Glutamatergic neuron (in vitro differentiated cells): ENCODE data around the gene SEMA6A. TPM values are rescaled to one million over a fixed set of nuclear protein-coding genes. Genes with fewer than 3 reads are reported as not detected.

Experiments
- DNase-seq: peaks from one replicate; pipeline ENCODE4 v3.0.0; 2022
- H3K27ac Mint-ChIP-seq: one replicate; pipeline ENCODE4 v1.8.0; 2020; ENCODE audit warnings: mild to moderate bottlenecking, mixed read lengths, inconsistent platforms; ENCODE audit not compliant: unreplicated experiment
- H3K27me3 Mint-ChIP-seq: one replicate; pipeline ENCODE4 v1.8.0; 2020; ENCODE audit warnings: mild to moderate bottlenecking, moderate library complexity, mixed read lengths, inconsistent platforms; ENCODE audit not compliant: unreplicated experiment
- H3K36me3 Mint-ChIP-seq: one replicate; pipeline ENCODE4 v1.8.0; 2020; ENCODE audit warnings: mild to moderate bottlenecking, mixed read lengths, inconsistent platforms; ENCODE audit not compliant: unreplicated experiment
- H3K4me1 Mint-ChIP-seq: one replicate; pipeline ENCODE4 v1.8.0; 2020; ENCODE audit warnings: mild to moderate bottlenecking, low read depth, mixed read lengths, inconsistent platforms; ENCODE audit not compliant: unreplicated experiment
- H3K4me3 Mint-ChIP-seq: one replicate; pipeline ENCODE4 v1.8.0; 2020; ENCODE audit warnings: mild to moderate bottlenecking, mixed read lengths, inconsistent platforms; ENCODE audit not compliant: unreplicated experiment
- H3K9me3 Mint-ChIP-seq: one replicate; pipeline ENCODE4 v1.8.0; 2020; ENCODE audit warnings: mild to moderate bottlenecking, moderate library complexity, mixed read lengths, inconsistent platforms; ENCODE audit not compliant: unreplicated experiment
- total RNA-seq: library from RNA; stranded (reverse); fragmentation: NEBNext Ultra II Directional; extraction: Animal tissue kit (Norgen Biotek cat#: 25700); gene quantifications from one replicate; pipeline ENCODE4 v1.2.1, GENCODE V29; 2021; ENCODE audit not compliant: unreplicated experiment
- TF ChIP-seq, protein P1 (sequence below): fragments of 200-600 bp; sonication (generic); IDR thresholded peaks from one replicate; pipeline ENCODE4 v1.5.0; 2021; ENCODE audit not compliant: partially characterized antibody, unreplicated experiment

Gene SEMA6A
- total RNA-seq, 1 donor from 2014 or later = 424 TPM

DNA sequence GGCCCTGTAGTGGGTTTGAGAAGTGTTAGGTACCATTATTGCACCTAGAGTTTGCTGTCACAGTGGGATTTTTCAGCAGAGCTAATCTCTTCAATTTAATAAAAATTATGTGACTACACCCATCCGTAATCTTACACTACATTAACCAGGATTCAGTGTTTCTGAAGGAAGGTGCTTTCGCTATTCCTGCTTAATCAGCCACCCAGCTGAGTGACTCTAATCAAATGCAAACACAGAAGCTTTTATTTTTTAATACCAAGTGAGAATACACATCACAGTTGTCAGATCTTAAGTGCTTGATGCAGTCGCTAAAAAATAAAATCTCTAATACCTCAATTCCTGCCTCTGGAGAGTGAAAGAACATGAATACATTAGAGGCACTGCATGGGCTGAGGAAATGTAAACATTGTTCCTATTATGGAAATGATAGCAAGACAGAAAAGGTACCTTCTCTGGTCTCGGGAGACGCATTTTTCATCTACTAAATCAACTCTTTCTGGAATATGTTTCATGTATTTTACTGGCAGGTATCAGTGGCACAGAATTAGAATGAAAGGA lies 125.7 kb downstream of the SEMA6A start:
- Mint-ChIP-seq H3K36me3 (peaks cover 15% of the 10 kb centered on the region), H3K27ac (peak overlapping the region; percentile 83), H3K9me3 (peaks cover 36% of the 10 kb centered on the region), H3K4me3 (peak overlapping the region; percentile 60), H3K27me3 (peaks cover 17% of the 10 kb centered on the region), H3K4me1 (peaks cover 73% of the 10 kb centered on the region)
- TF ChIP-seq, protein P1, sequence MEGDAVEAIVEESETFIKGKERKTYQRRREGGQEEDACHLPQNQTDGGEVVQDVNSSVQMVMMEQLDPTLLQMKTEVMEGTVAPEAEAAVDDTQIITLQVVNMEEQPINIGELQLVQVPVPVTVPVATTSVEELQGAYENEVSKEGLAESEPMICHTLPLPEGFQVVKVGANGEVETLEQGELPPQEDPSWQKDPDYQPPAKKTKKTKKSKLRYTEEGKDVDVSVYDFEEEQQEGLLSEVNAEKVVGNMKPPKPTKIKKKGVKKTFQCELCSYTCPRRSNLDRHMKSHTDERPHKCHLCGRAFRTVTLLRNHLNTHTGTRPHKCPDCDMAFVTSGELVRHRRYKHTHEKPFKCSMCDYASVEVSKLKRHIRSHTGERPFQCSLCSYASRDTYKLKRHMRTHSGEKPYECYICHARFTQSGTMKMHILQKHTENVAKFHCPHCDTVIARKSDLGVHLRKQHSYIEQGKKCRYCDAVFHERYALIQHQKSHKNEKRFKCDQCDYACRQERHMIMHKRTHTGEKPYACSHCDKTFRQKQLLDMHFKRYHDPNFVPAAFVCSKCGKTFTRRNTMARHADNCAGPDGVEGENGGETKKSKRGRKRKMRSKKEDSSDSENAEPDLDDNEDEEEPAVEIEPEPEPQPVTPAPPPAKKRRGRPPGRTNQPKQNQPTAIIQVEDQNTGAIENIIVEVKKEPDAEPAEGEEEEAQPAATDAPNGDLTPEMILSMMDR = no peak
- DNase-seq = no peak

DNA sequence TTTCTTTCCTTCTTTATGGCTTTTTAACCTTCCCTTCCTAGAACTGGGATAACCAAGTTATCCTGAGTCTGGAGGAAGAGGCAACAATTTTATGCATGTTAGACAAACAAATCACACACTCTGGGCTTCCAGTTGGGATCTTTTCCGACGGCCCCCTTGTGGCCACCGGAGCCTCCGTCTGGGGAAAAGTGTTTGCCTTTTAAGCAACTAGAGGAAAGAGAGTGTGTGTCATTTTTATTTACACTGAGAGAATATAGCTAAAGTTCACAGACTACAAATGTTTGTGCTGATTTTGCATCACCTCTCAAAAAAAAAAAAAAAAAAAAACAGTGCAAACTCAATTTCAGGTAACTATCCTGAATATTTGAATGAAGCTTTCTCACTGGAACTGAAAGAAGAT lies 126.2 kb downstream of the SEMA6A start:
- peaks cover 15% of the 10 kb centered on the region for H3K36me3 Mint-ChIP-seq
- H3K9me3 Mint-ChIP-seq = peaks cover 38% of the 10 kb centered on the region
- TF ChIP-seq, protein P1 = peak; percentile 17
- peak overlapping the region; percentile 60 for H3K4me3 Mint-ChIP-seq
- DNase-seq = no peak
- H3K27me3 Mint-ChIP-seq = peaks cover 19% of the 10 kb centered on the region
- peaks cover 74% of the 10 kb centered on the region for H3K4me1 Mint-ChIP-seq
- peak overlapping the region; percentile 83 for H3K27ac Mint-ChIP-seq

DNA sequence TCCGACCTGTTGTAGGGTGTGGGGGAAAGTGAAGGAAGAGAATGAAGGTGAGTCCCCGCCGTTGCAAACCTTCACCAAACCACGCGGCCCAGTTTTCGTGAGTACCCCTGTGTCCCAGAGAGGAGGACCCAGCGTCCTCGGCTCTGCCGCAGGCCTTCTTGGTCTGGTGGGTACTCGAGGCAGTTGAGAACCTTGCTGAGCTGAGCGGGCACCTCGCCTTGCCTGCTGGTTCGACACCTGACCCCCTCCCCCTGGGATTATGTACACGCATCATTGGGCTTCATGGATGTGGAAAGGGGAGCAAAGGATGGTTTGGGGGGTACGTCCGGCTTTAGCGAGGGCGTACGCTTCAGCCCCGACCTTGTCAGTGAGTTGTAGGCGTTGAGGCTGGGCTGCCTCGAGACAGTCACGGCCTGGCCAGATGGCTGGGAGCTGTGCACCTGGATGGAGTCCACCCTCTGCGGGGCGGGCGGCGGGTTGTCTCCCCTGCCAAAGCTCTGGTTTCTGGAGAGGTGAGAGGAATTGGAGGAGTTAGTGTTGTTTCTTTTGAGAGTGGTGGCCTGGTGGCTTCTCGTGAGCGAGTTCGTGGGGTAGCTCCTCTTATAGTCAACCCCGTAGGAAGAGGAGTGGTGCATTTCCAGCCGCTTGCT lies 128.1 kb downstream of the SEMA6A start:
- Mint-ChIP-seq H3K27ac (peak overlapping the region; percentile 88), H3K36me3 (peaks cover 15% of the 10 kb centered on the region), H3K27me3 (peaks cover 22% of the 10 kb centered on the region), H3K9me3 (peaks cover 45% of the 10 kb centered on the region), H3K4me1 (peaks cover 78% of the 10 kb centered on the region), H3K4me3 (peak overlapping the region; percentile 46)
- TF ChIP-seq, protein P1 = no peak
- no peak for DNase-seq

DNA sequence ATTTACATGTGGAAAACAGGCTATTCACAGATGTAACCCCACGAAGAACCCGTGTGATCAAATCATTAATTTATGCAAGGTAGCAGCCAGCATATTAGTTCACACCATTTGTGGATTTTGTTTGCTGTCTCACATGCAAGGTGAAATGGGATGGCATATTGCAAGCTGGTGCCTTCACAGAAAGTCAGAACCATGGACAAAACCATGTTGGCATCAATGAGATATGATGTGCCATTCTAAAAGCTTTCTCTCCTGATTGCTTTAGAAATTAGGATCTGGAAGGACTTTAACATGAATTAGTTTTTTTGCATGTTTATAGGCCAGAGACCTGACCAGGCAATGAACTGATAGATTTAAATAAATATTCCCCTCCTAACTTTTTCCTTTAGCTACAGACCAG lies 129.3 kb downstream of the SEMA6A start:
- no peak for DNase-seq
- peaks cover 79% of the 10 kb centered on the region for H3K4me1 Mint-ChIP-seq
- peaks cover 26% of the 10 kb centered on the region for H3K27me3 Mint-ChIP-seq
- H3K36me3 Mint-ChIP-seq = peaks cover 15% of the 10 kb centered on the region
- H3K4me3 Mint-ChIP-seq = peak overlapping the region; percentile 64
- TF ChIP-seq, protein P1 = no peak
- peaks cover 50% of the 10 kb centered on the region for H3K9me3 Mint-ChIP-seq
- peak overlapping the region; percentile 96 for H3K27ac Mint-ChIP-seq
